Measurements from ENCODE around the gene MBD4. TPM values are rescaled to one million over a fixed set of nuclear protein-coding genes. Genes with fewer than 3 reads are reported as not detected.

The MBD4 gene
- total RNA-seq, 1 donor from 2014 or later: 98.7 TPM

DNA sequence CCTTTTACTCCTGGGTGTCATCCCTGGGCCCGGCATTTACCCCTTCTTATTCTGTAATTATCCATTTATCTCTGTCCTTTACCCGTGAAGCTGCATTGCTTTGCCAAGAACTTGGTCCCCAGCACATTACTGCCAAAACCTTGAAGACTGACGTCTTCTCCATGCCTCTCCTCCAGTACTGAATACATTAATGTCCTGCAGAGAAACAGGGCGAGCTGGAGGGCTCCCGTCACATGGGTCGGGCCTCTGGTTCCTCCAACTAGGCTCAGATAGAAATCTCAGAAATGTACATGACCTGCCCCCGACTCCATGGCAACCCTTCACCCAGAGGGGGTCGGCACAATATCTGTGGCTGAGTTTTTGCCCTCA lies 11.8 kb downstream of the MBD4 start:
- H3K27ac Mint-ChIP-seq: peak overlapping the region; percentile 83
- TF ChIP-seq, protein P1, sequence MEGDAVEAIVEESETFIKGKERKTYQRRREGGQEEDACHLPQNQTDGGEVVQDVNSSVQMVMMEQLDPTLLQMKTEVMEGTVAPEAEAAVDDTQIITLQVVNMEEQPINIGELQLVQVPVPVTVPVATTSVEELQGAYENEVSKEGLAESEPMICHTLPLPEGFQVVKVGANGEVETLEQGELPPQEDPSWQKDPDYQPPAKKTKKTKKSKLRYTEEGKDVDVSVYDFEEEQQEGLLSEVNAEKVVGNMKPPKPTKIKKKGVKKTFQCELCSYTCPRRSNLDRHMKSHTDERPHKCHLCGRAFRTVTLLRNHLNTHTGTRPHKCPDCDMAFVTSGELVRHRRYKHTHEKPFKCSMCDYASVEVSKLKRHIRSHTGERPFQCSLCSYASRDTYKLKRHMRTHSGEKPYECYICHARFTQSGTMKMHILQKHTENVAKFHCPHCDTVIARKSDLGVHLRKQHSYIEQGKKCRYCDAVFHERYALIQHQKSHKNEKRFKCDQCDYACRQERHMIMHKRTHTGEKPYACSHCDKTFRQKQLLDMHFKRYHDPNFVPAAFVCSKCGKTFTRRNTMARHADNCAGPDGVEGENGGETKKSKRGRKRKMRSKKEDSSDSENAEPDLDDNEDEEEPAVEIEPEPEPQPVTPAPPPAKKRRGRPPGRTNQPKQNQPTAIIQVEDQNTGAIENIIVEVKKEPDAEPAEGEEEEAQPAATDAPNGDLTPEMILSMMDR (IDR thresholded peaks at IDR 0.05): no peak
- ATAC-seq (ENCODE audit: low read depth) (no peak), DNase-seq (no peak)
- peak overlapping the region; percentile 85 for H3K4me3 Mint-ChIP-seq
- H3K4me1 Mint-ChIP-seq: peaks cover 59% of the 10 kb centered on the region
- H3K27me3 Mint-ChIP-seq: no peaks in the 10 kb centered on the region
- peaks cover 3% of the 10 kb centered on the region for H3K9me3 Mint-ChIP-seq
- ChIA-PET CTCF (interaction anchor here (0.6 to 1.0 kb wide), 2 partner anchors 12 to 28 kb away, joined by 3 to 4 read pairs; partner anchors contain the start of genes IFT122 and MBD4), POLR2A (interaction anchor here (1.1 to 4.3 kb wide), 3 partner anchors 12 to 22 kb away, joined by 3 to 59 read pairs (median 5); partner anchors contain the start of genes IFT122 and MBD4)
- H3K36me3 Mint-ChIP-seq (ENCODE audit: low read depth): peaks cover 38% of the 10 kb centered on the region
- intact Hi-C loops (cut with micrococcal nuclease): loop anchor here (1.0 to 2.0 kb wide), 3 partner anchors 12 to 45 kb away; partner anchors contain the start of gene IFT122

DNA sequence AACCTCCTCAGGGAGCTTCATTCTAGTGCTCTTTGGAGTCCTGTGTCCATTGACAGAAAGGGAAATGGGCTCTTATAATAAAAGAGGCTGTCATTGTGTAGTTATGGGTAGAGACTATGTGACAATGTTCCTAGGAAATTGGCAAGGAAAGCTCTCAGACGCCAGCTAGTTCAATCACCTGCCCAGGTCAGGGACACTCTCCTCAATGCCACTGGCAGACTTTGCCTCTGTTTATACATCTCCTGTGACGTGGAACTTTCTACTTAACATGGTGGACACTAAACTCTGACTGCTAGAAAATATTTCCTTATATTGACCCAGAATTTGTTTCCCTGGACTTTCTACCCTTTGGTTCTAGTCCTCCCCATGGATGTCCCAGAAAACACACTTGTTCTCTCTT lies 14.1 kb downstream of the MBD4 start:
- H3K9me3 Mint-ChIP-seq: peaks cover 3% of the 10 kb centered on the region
- intact Hi-C loops (cut with micrococcal nuclease): loop anchor here (2.0 kb wide), 1 partner anchor 13 kb away; the partner anchor contains the start of gene MBD4
- TF ChIP-seq, protein P1 (IDR thresholded peaks at IDR 0.05): no peak
- ATAC-seq (ENCODE audit: low read depth): no peak
- H3K4me3 Mint-ChIP-seq: no peak overlapping the region
- ChIA-PET POLR2A (interaction anchor here (0.8 kb wide), 1 partner anchor 14 kb away, joined by 5 read pairs; the partner anchor contains the start of genes IFT122 and MBD4), CTCF (no interaction called here)
- peaks cover 54% of the 10 kb centered on the region for H3K4me1 Mint-ChIP-seq
- no peak for DNase-seq
- no peaks in the 10 kb centered on the region for H3K27me3 Mint-ChIP-seq
- H3K36me3 Mint-ChIP-seq (ENCODE audit: low read depth): peaks cover 16% of the 10 kb centered on the region
- no peak overlapping the region for H3K27ac Mint-ChIP-seq

DNA sequence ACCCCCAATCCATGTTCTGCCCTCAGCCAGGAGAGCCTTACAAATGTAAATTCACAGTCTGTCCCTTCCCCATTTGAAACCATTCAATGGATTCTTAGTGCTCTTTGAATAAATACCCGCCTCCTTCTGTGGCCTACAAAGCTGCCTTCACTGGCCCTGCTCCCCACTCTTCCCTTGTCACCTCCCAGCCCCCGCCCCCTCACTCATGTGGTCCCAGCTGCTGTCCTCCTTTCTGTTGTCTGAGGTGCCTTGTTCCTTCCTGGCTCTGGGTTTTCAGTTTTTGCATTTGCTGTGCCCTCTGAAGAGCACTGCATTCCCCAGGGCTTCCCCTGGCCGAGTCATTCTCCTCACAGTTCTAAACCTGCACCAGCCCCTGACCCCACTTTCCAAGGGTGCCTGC lies 14.5 kb downstream of the MBD4 start:
- Mint-ChIP-seq H3K27me3 (no peaks in the 10 kb centered on the region), H3K9me3 (peaks cover 3% of the 10 kb centered on the region), H3K27ac (no peak overlapping the region), H3K36me3 (ENCODE audit: low read depth) (peaks cover 12% of the 10 kb centered on the region), H3K4me3 (no peak overlapping the region), H3K4me1 (peaks cover 54% of the 10 kb centered on the region)
- ChIA-PET POLR2A (no interaction called here), CTCF (no interaction called here)
- ATAC-seq (ENCODE audit: low read depth) (no peak), DNase-seq (no peak)
- TF ChIP-seq, protein P1 (IDR thresholded peaks at IDR 0.05): no peak
- intact Hi-C loops (cut with micrococcal nuclease): loop anchor here (2.0 kb wide), 1 partner anchor 14 kb away; the partner anchor contains the start of gene MBD4

DNA sequence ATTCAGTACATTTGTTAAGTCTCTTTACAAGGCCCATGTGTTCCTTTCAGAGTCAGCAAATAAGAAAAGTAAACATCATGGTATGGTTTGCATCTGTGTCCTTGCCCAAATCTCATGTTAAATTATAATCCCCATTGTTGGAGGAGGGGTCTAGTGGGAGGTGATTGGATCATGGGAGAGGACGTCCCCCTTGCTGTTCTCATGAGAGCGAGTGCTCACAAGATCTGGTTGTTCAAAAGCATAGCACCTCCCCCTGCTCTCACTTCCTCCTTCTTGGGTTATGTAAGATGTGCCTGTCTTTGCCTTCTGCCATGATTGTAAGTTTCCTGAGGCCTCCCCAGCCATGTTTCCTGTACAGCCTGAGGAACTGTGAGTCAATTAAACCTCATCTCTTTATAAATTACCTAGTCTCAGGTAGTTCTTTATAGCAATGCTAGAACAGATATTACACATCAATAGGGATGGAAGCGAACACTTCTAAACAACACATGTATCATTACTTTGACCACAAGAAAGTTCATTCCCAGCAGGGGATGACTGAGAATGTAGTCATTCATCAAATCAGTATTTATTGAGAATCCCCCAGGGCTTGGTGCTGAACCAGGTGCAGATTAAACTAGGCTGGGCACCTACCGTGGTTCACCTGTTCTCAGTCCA lies 15.4 kb downstream of the MBD4 start:
- intact Hi-C loops (cut with micrococcal nuclease): loop anchor here (1.0 to 2.0 kb wide), 2 partner anchors 14 to 25 kb away; partner anchors contain the start of gene MBD4
- ChIA-PET CTCF (no interaction called here), POLR2A (interaction anchor here (2.0 kb wide), 1 partner anchor 24 kb away, joined by 7 read pairs; no protein-coding TSS in a partner anchor)
- TF ChIP-seq, protein P1 (IDR thresholded peaks at IDR 0.05): no peak
- Mint-ChIP-seq H3K9me3 (peaks cover 3% of the 10 kb centered on the region), H3K27me3 (no peaks in the 10 kb centered on the region), H3K36me3 (ENCODE audit: low read depth) (peaks cover 4% of the 10 kb centered on the region), H3K4me3 (peak overlapping the region; percentile 29), H3K4me1 (peaks cover 47% of the 10 kb centered on the region), H3K27ac (peak overlapping the region; percentile 79)
- DNase-seq (no peak), ATAC-seq (ENCODE audit: low read depth) (peak; percentile 63)

DNA sequence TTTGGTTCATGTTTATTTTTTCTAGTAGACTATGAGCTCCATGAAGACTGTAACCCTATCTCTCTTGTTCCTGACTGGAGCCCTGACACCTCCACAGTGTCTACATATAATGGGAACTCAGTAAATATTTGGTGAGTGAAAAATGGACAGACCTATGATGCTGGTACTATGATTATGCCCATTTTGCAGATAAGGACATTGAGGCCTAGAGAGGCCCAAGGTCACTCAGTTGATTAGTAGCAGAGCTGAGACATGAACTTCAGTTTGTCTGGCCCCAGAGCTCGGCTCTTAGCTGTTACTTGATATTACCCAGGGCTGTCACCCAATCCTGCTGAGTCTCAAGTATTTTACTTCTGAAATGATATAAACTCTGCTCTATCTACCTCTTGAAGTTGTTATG lies 16.9 kb downstream of the MBD4 start:
- H3K9me3 Mint-ChIP-seq: peaks cover 3% of the 10 kb centered on the region
- no peak overlapping the region for H3K27ac Mint-ChIP-seq
- TF ChIP-seq, protein P1 (IDR thresholded peaks at IDR 0.05): no peak
- POLR2A ChIA-PET: interaction anchor here (1.6 to 2.0 kb wide), 2 partner anchors 17 to 23 kb away, joined by 7 read pairs; partner anchors contain the start of genes IFT122 and MBD4
- intact Hi-C loops (cut with micrococcal nuclease): no loop called here
- peaks cover 33% of the 10 kb centered on the region for H3K4me1 Mint-ChIP-seq
- no peak for ATAC-seq (ENCODE audit: low read depth)
- CTCF ChIA-PET: interaction anchor here (0.8 kb wide), 1 partner anchor 23 kb away, joined by 3 read pairs; no protein-coding TSS in a partner anchor
- peaks cover 4% of the 10 kb centered on the region for H3K36me3 Mint-ChIP-seq (ENCODE audit: low read depth)
- H3K27me3 Mint-ChIP-seq: no peaks in the 10 kb centered on the region
- H3K4me3 Mint-ChIP-seq: no peak overlapping the region
- no peak for DNase-seq
